GM19099 (cell line): ENCODE results near the gene POLE.

Experiments used
- POLR2A ChIP-seq: IDR thresholded peaks from 3 replicates; pipeline ENCODE4 v1.6.1; 2011; ENCODE audit warnings: low read depth; ENCODE audit not compliant: insufficient read length; ENCODE audit errors: extremely low read depth

Gene POLE

GRCh38 chr12:132653567-132654290 is 33.4 kb downstream of the POLE start:
- no peak for TF ChIP-seq POLR2A

DNA sequence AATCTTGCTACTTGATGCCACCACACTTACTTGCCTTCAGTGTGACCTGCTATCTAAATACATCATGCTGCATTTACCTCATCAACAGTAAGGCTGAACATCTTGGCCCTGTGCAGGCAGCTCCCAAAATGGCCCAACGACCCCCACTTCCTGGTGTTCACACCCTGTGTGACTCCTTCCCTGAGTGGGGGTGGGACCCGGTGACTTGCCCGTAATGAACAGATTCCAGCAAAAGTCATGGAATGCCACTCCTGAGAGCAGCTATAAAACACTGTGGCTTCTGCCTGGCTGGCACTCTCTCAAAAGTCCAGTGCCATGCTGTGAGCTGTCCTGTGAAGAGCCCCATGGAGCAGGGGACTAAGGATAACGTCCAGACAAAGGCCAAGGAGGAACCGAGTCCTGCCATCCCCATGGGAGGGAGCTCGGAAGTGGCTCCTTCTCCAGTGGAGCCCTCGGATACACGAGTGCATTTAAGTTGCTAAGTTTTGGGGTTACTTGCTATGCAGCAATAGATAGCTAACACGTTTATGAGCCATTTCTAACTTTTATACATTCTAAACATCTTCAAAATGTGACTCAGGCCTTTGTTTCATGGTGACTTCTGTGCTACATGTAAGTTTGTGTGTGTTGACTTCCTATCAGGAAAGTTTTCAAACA is 35.6 kb downstream of the POLE start:
- no peak for TF ChIP-seq POLR2A

GRCh38 chr12:132649226-132649945 is 37.8 kb downstream of the POLE start:
- TF ChIP-seq POLR2A = no peak

DNA sequence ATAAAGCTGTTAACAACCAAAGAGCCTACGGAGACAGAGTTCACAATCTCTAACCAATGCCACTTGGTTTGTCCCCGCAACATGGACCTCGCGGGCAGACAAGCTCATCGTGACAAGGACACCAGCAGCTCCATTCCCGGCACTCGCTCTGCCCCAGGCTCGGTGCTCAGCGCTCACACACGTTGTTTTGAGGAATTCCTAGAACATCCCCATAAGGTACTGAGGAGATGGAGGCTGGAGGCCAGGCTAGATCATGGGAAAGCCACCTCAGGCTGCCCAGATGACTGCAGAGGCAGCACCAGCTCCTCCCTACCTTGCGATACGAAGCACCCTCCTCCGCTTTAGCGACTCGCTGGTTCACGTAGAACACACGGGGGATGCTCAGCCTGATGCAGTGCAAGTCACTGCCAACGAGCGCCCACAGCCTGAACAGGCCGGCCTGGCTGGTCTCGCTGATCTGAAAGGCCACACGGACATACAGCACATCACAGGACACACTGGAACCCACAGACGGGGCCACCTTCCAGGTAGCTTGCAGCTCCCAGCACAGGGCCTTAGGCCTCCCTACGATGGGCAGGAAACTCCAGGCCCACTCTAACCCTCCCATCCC is 38.4 kb downstream of the POLE start:
- TF ChIP-seq POLR2A = no peak

DNA sequence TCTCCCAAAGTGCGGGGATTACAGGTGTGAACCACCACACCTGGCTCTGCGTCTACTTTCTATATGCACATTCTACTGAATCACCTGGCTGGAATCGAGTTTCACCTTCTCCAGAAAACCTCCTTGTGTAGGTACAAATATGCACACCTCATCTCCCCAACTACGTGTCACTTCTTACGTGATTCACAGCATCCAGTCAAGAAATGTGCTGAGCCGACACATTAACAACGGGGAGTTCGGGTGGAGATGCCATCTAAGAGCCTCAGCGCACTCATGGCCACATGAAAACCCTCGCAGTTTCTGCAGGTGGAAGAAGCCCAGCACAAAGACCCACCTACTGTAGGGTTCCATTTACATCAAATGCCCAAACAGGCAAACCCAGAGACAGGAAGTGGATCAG is 39.3 kb downstream of the POLE start:
- TF ChIP-seq POLR2A = no peak

GRCh38 chr12:132646850-132647249 is 40.3 kb downstream of the POLE start:
- no peak for TF ChIP-seq POLR2A

DNA sequence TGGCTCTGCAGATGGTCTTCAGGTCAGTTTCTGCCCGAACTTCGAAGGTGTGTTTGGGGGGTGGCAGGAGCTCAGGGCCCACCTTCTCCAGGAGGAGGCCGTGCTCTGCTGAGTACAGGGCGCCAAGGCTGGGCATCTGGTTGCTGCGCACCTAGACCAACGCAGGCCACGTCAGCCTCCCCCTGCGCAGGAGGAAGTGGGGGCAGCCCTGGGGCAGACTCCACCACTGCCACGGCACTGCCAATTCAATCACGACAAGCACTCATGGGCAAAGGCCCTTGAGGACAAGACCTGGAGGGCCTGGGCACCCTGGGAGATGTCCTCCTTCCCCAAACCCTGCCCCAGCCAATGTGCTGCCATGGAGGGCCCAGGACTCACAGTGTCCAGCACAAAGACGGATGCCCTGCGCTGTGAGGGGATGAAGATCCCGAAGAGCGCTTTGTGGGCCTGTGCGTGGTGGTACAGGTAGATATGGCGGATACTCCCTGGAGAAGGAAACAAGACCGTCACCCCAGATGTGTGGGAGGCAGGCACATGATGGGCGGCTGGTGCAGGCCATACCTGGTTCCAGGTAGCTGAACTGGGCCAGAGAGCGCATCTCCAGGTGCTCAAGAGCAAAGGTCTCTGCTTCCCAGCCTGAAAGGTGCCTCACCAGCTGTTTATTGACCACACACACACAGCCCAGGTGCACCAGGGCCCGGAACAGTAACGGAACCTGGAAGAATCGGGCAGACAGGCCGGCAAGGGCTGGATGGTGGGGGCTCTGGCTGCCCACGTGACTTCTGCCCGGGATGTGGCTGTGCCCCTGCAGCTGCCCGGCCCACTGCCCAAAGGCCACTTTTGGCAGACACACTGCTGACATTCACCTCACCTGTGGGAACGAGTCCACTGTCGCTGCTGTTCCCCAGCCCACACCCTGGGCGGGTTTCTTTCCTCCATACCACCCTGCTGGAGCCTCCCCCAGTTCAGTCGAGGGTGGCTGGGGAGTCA is 44.0 kb downstream of the POLE start:
- no peak for TF ChIP-seq POLR2A

- TF ChIP-seq POLR2A = no peak
Observed at GRCh38 chr12:132641811-132642650, 45.1 kb downstream of the POLE start.

DNA sequence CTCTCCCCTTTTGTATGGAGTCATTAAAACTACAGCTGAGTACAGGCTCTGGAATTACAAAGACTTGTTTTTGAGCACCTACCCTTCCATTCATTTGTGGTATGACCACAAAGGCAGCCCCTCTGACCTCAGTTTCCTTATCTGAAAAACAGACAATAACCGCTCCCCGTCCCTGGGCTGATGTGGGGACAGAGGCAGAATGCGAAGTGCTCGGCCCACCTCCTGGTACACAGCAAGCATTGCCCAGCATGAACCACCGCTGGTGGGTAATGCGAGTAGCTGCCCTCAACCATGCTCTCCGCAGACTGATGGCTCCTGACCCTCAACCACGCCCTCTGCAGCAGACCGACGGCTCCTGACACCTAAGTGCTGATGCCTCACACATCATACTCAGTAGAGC is 46.2 kb downstream of the POLE start:
- TF ChIP-seq POLR2A = no peak

GRCh38 chr12:132639956-132640520 is 47.1 kb downstream of the POLE start:
- TF ChIP-seq POLR2A = no peak

- no peak for TF ChIP-seq POLR2A
Observed at GRCh38 chr12:132638541-132639408, 48.4 kb downstream of the POLE start.

DNA sequence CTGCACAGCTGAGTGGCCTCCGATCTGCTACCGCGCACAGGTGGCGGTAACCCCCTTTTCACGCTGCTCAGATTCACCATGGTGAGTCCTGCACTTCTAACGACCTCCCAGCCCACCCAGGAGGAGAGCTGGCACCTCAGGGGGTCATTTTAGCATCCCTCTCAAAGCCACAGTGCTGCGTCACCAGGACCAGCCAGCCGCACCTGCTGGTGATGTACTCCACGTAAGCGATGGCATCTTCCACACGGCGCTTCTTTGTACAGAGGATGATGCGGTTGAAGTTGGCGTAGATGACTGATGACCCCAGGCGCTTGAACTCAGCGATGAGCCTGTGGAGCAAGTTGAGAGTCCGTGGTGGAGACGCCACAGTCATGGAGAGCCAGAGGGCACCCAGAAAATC is 49.3 kb downstream of the POLE start:
- no peak for TF ChIP-seq POLR2A

DNA sequence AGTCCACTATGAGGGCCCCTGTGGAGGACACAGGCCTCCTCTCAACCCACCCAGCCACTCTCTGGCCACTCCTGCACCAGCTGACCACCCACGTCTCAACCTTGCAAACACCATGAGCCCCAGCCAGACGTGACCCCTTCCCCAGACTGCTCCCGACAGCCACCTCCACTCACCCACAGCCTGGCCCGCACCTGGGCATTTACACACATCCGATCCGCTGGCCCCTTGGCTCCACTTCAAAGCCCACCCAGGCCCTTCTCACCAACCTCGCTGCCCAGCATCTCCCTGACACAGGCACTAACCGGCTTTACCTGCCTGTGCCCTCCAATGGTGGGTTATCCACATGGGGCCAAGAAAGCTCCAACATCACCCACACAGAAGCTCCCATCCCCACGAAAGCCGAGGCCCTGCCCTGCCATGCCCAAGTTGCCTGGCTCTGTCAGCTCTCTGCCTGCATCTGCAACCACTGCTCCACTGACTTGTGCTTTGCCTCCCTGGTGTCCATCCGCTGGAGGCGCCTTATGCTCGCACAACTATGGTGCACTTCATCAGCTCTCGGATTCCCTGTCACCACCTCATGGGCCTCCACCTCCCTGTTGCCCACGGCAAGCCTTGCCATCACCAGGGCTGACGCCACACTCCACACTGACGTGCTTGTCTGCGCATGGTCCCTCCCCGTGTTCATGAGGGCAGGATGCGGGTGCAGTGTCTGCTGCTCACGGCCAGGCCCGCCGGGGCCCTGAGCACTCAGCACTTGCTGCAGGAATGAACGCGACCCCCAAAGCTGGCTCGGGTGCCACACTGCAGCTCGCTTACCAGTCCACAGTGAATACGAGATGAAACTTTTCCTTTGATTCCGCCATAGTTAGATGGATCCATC is 51.8 kb downstream of the POLE start:
- no peak for TF ChIP-seq POLR2A
